OCI-LY7 (cell line): ENCODE results near the gene ASB13. TPM values are rescaled to one million over a fixed set of nuclear protein-coding genes. Genes with fewer than 3 reads are reported as not detected.

Experiments used
- BruUV-seq: library from RNA; stranded (reverse); fragments of 400-500 nt; replicated peaks from 2 replicates; lab custom pipeline; 2021; lab: Mats Ljungman, UMichigan
- CTCF ChIA-PET: fragments of 300-600 bp; sonication (Branson Sonifier 250); formaldehyde crosslinking; loops from one replicate; lab custom pipeline; 2022; ENCODE audit warnings: antibody characterized with exemption; ENCODE audit not compliant: unreplicated experiment; lab: Charles Lee
- POLR2A ChIA-PET: fragments of 300-600 bp; sonication (Branson Sonifier 250); formaldehyde crosslinking; loops from one replicate; lab custom pipeline; 2022; ENCODE audit warnings: antibody characterized with exemption; lab: Charles Lee
- DNase-seq: peaks from one replicate; pipeline ENCODE4 v3.0.0-alpha.2; 2015; ENCODE audit warnings: low spot score
- H2AFZ ChIP-seq: fragments of 200-600 bp; sonication (generic), shearing (Covaris generic); 2 replicates; pipeline ENCODE4 v1.6.1; 2014; ENCODE audit warnings: mild to moderate bottlenecking, antibody characterized with exemption, low read length, moderate library complexity
- H3K27ac ChIP-seq: fragments of 200-600 bp; sonication (generic); 2 replicates; pipeline ENCODE4 v1.5.1; 2014; ENCODE audit warnings: mixed run types, low read depth, mild to moderate bottlenecking, moderate library complexity, low read length, inconsistent platforms; ENCODE audit not compliant: poor library complexity, severe bottlenecking
- H3K36me3 ChIP-seq: fragments of 200-600 bp; sonication (generic); 2 replicates; pipeline ENCODE4 v1.6.1; 2014; ENCODE audit warnings: mild to moderate bottlenecking, antibody characterized with exemption, low read length, moderate library complexity, mixed read lengths; ENCODE audit not compliant: insufficient read depth
- H3K4me1 ChIP-seq: fragments of 200-600 bp; sonication (generic); 2 replicates; pipeline ENCODE4 v1.5.1; 2014; ENCODE audit warnings: mild to moderate bottlenecking, low read length; ENCODE audit not compliant: insufficient read depth, poor library complexity, severe bottlenecking
- H3K4me2 ChIP-seq: fragments of 200-600 bp; sonication (generic); 2 replicates; pipeline ENCODE4 v1.6.1; 2014; ENCODE audit warnings: mild to moderate bottlenecking, low read length
- H3K4me3 ChIP-seq: fragments of 200-600 bp; sonication (generic); 2 replicates; pipeline ENCODE4 v1.5.1; 2014; ENCODE audit warnings: mild to moderate bottlenecking, low read depth, low read length; ENCODE audit not compliant: poor library complexity, severe bottlenecking
- H3K79me2 ChIP-seq: fragments of 200-600 bp; sonication (generic); 2 replicates; pipeline ENCODE4 v1.6.1; 2016; ENCODE audit warnings: low read depth, mild to moderate bottlenecking, low read length, moderate library complexity, mixed read lengths; ENCODE audit not compliant: insufficient read depth
- H3K9me2 ChIP-seq: fragments of 200-600 bp; sonication (generic); 2 replicates; pipeline ENCODE4 v1.6.1; 2016; ENCODE audit warnings: mild to moderate bottlenecking, low read length, mixed read lengths; ENCODE audit not compliant: insufficient read depth
- H3K9me3 ChIP-seq: fragments of 200-600 bp; sonication (generic); 2 replicates; pipeline ENCODE4 v1.6.1; 2014; ENCODE audit warnings: mild to moderate bottlenecking, mixed run types, low read length, mixed read lengths
- H4K20me1 ChIP-seq: fragments of 200-600 bp; sonication (generic); 2 replicates; pipeline ENCODE4 v1.6.1; 2014; ENCODE audit warnings: mild to moderate bottlenecking, antibody characterized with exemption, low read length, moderate library complexity, mixed read lengths; ENCODE audit not compliant: insufficient read depth
- EZH2phosphoT487 ChIP-seq: fragments of 200-600 bp; sonication (generic); IDR thresholded peaks from 2 replicates; pipeline ENCODE4 v1.6.1; 2018; ENCODE audit warnings: low read depth, borderline replicate concordance, mild to moderate bottlenecking, mixed run types, antibody characterized with exemption, low read length, moderate library complexity, mixed read lengths
- intact Hi-C: fragments of 100-400 bp; cut with micrococcal nuclease; formaldehyde crosslinking; loops from one replicate; pipeline ENCODE4 v1.10.0; 2022; ENCODE audit not compliant: unreplicated experiment
- total RNA-seq, 2 experiments: library from RNA; depleted of rRNA in 1 of 2; stranded (reverse); fragments of >200 nt in 1 of 2; shearing (Covaris generic) in 1 of 2; gene quantifications; 2 replicates each; pipeline ENCODE4 v1.2.3, GENCODE V29; 2014 to 2022
- TF ChIP-seq, protein P1 (sequence below): fragments of 200-600 bp; sonication (generic); conservative IDR thresholded peaks from 2 replicates; pipeline ENCODE4 v1.5.1; 2014; ENCODE audit warnings: mild to moderate bottlenecking, antibody characterized with exemption, low read length, moderate library complexity, mixed read lengths

The ASB13 gene
- total RNA-seq, 2 experiments from 2014 or later: 25.6 to 108 TPM

DNA sequence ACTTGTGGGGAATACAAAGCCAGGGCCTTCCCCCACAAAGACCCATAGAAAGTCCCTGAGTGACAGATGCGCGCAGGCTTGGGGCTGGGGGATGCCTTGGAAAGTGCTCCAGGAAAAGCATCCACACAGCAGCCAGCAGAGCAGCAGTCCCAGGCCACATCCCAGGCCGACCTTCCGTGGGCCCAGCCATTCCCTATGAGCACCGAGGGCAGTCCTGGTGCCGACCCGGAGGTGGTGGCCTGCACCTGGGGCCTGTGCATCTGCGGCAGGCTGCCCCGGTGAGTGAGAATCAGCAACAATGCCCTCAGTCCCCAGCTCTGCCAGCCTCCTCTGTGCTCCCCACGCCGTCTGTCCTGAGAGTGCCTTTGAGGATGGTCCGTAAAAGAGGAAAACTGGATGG is 26.4 kb downstream of the ASB13 start:
- Histone ChIP-seq H3K27ac (no peak overlapping the region), H3K9me3 (no peaks in the 10 kb centered on the region), H3K36me3 (peaks cover 53% of the 10 kb centered on the region), H2AFZ (no peak overlapping the region), H4K20me1 (no peaks in the 10 kb centered on the region), H3K4me2 (no peak overlapping the region), H3K4me1 (peaks cover 7% of the 10 kb centered on the region), H3K4me3 (no peak overlapping the region), H3K9me2 (no peaks in the 10 kb centered on the region), H3K79me2 (no peaks in the 10 kb centered on the region)
- ChIA-PET CTCF (no interaction called here), POLR2A (no interaction called here)
- intact Hi-C loops: no loop called here
- no peak for DNase-seq
- BruUV-seq: no TSS peak
- TF ChIP-seq, protein P1, sequence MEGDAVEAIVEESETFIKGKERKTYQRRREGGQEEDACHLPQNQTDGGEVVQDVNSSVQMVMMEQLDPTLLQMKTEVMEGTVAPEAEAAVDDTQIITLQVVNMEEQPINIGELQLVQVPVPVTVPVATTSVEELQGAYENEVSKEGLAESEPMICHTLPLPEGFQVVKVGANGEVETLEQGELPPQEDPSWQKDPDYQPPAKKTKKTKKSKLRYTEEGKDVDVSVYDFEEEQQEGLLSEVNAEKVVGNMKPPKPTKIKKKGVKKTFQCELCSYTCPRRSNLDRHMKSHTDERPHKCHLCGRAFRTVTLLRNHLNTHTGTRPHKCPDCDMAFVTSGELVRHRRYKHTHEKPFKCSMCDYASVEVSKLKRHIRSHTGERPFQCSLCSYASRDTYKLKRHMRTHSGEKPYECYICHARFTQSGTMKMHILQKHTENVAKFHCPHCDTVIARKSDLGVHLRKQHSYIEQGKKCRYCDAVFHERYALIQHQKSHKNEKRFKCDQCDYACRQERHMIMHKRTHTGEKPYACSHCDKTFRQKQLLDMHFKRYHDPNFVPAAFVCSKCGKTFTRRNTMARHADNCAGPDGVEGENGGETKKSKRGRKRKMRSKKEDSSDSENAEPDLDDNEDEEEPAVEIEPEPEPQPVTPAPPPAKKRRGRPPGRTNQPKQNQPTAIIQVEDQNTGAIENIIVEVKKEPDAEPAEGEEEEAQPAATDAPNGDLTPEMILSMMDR: no peak
- no peak for TF ChIP-seq EZH2phosphoT487

DNA sequence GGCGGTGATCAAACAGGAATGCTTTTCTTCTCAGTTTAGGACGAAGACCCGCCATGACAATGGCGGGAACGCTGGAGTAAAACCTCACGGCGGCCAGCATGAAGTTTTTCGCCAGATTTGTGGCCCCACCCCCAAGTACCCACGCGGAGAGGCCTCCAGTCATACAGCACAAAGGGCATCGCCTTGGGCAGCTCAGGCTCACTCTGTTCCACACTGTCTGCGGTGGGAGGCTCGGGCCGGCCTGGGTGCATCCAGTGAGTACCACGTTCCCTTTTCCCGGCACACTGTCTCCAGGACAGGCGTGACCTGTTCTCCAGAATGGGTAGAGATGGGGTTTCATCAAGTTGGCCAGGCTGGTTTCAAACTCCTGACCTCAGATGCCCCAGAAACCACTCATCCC is 27.3 kb downstream of the ASB13 start:
- no peaks in the 10 kb centered on the region for H3K79me2 ChIP-seq
- H2AFZ ChIP-seq: no peak overlapping the region
- H3K9me3 ChIP-seq: no peaks in the 10 kb centered on the region
- H3K36me3 ChIP-seq: peaks cover 44% of the 10 kb centered on the region
- H3K4me2 ChIP-seq: no peak overlapping the region
- H3K4me1 ChIP-seq: peaks cover 5% of the 10 kb centered on the region
- BruUV-seq: TSS peak; percentile 60
- no peaks in the 10 kb centered on the region for H3K9me2 ChIP-seq
- no peak overlapping the region for H3K27ac ChIP-seq
- ChIA-PET POLR2A (no interaction called here), CTCF (no interaction called here)
- no peak overlapping the region for H3K4me3 ChIP-seq
- intact Hi-C loops: no loop called here
- H4K20me1 ChIP-seq: no peaks in the 10 kb centered on the region
- TF ChIP-seq, protein P1: no peak
- TF ChIP-seq EZH2phosphoT487: no peak
- no peak for DNase-seq

DNA sequence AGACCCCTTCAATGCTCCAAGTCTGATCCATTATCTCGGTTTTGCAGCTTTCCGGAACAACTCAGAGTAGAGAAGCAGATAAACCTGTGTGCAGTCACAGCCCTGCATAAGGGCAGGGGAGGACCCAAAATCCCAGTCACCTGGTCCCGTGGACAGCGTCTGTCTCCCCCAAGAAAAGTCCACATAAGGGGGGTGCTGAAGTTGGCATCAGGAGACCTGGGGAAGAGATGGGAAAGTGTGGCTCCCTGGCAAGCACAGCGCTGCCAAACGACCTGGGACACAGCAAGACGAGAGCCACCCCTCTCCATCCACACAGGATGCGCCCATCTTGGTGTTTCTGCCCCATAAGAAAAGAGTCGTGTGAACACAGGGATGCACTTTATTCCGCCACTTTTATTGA is 27.9 kb downstream of the ASB13 start:
- H3K9me2 ChIP-seq: no peaks in the 10 kb centered on the region
- ChIA-PET CTCF (no interaction called here), POLR2A (no interaction called here)
- no peak overlapping the region for H3K4me3 ChIP-seq
- H3K4me2 ChIP-seq: no peak overlapping the region
- H3K27ac ChIP-seq: no peak overlapping the region
- no peak for TF ChIP-seq EZH2phosphoT487
- TF ChIP-seq, protein P1: no peak
- DNase-seq: no peak
- BruUV-seq: no TSS peak
- peaks cover 39% of the 10 kb centered on the region for H3K36me3 ChIP-seq
- H3K79me2 ChIP-seq: no peaks in the 10 kb centered on the region
- no peaks in the 10 kb centered on the region for H3K9me3 ChIP-seq
- no peak overlapping the region for H2AFZ ChIP-seq
- intact Hi-C loops: no loop called here
- peaks cover 5% of the 10 kb centered on the region for H3K4me1 ChIP-seq
- H4K20me1 ChIP-seq: no peaks in the 10 kb centered on the region
